Neural progenitor cell (in vitro differentiated cells): ENCODE measurements around the gene EPSTI1. TPM values are rescaled to one million over a fixed set of nuclear protein-coding genes. Genes with fewer than 3 reads are reported as not detected.

Source experiments
- DNase-seq: peaks from one replicate; pipeline ENCODE4 v3.0.0-alpha.2; 2016; ENCODE audit warnings: low spot score
- H2AFZ ChIP-seq: fragments of 200-600 bp; sonication (generic); replicated peaks from 2 replicates; pipeline ENCODE4 v1.6.1; 2016; ENCODE audit warnings: antibody characterized with exemption
- H3F3A ChIP-seq: fragments of 200-600 bp; sonication (generic); 2 replicates; pipeline ENCODE4 v1.6.1; 2016; ENCODE audit warnings: antibody characterized with exemption, low read depth
- H3K27ac ChIP-seq: fragments of 200-600 bp; sonication (generic); 2 replicates; pipeline ENCODE4 v1.5.1; 2016; ENCODE audit warnings: mild to moderate bottlenecking
- H3K27me3 ChIP-seq: fragments of 200-600 bp; sonication (generic); 2 replicates; pipeline ENCODE4 v1.6.1; 2016; ENCODE audit warnings: mild to moderate bottlenecking, moderate library complexity
- H3K36me3 ChIP-seq: fragments of 200-600 bp; sonication (generic); 2 replicates; pipeline ENCODE4 v1.5.1; 2016
- H3K4me1 ChIP-seq: fragments of 200-600 bp; sonication (generic); 2 replicates; pipeline ENCODE4 v1.6.1; 2016; ENCODE audit warnings: mixed run types
- H3K4me2 ChIP-seq: fragments of 200-600 bp; sonication (generic); 2 replicates; pipeline ENCODE4 v1.6.1; 2016
- H3K4me3 ChIP-seq: fragments of 200-600 bp; sonication (generic); 2 replicates; pipeline ENCODE4 v1.5.1; 2016
- H3K79me2 ChIP-seq: fragments of 200-600 bp; sonication (generic); 2 replicates; pipeline ENCODE4 v1.6.1; 2016; ENCODE audit warnings: low read depth
- H3K9ac ChIP-seq: fragments of 200-600 bp; sonication (generic); 2 replicates; pipeline ENCODE4 v1.6.1; 2016
- H3K9me3 ChIP-seq: fragments of 200-600 bp; sonication (generic); 2 replicates; pipeline ENCODE4 v1.5.1; 2016; ENCODE audit warnings: low read depth
- H4K20me1 ChIP-seq: fragments of 200-600 bp; sonication (generic); 2 replicates; pipeline ENCODE4 v1.6.1; 2016; ENCODE audit warnings: low read depth
- H3K27ac Mint-ChIP-seq: 3 replicates; pipeline ENCODE4 v1.8.0; 2021; ENCODE audit warnings: mixed read lengths
- H3K27me3 Mint-ChIP-seq: 2 replicates; pipeline ENCODE4 v1.8.0; 2022; ENCODE audit warnings: low read depth, mild to moderate bottlenecking, inconsistent platforms, moderate library complexity, mixed read lengths; ENCODE audit not compliant: insufficient read depth
- H3K36me3 Mint-ChIP-seq: 3 replicates; pipeline ENCODE4 v1.8.0; 2021; ENCODE audit warnings: mixed read lengths
- H3K4me1 Mint-ChIP-seq: 3 replicates; pipeline ENCODE4 v1.8.0; 2021; ENCODE audit warnings: mixed read lengths
- H3K4me3 Mint-ChIP-seq: 3 replicates; pipeline ENCODE4 v1.8.0; 2021; ENCODE audit warnings: mild to moderate bottlenecking, moderate library complexity, mixed read lengths
- H3K9me3 Mint-ChIP-seq: 3 replicates; pipeline ENCODE4 v1.8.0; 2020; ENCODE audit warnings: mixed read lengths
- CTCF ChIP-seq: fragments of 200-600 bp; sonication (generic); IDR thresholded peaks from 2 replicates; pipeline ENCODE4 v1.5.1; 2017; ENCODE audit warnings: antibody characterized with exemption, mild to moderate bottlenecking
- EZH2 ChIP-seq: fragments of 200-600 bp; sonication (generic); IDR thresholded peaks from 2 replicates; pipeline ENCODE4 v1.6.1; 2017; ENCODE audit warnings: antibody characterized with exemption, mild to moderate bottlenecking, moderate library complexity
- EZH2phosphoT487 ChIP-seq: fragments of 200-600 bp; sonication (generic); IDR thresholded peaks from 2 replicates; pipeline ENCODE4 v1.6.1; 2017; ENCODE audit warnings: antibody characterized with exemption
- total RNA-seq: library from RNA; depleted of rRNA; stranded (reverse); fragments of >200 nt; gene quantifications from 2 replicates; pipeline ENCODE4 v1.2.3, GENCODE V29; 2015; ENCODE audit warnings: low replicate concordance

EPSTI1 gene
- total RNA-seq, 1 donor from 2014 or later: 0.32 TPM

- TF ChIP-seq CTCF: no peak
- no peak for TF ChIP-seq EZH2phosphoT487
- no peak for TF ChIP-seq EZH2
- Histone ChIP-seq H3F3A (no peaks in the 10 kb centered on the region), H3K27me3 (no peaks in the 10 kb centered on the region), H4K20me1 (no peaks in the 10 kb centered on the region), H2AFZ (no peak overlapping the region), H3K9ac (no peak overlapping the region), H3K9me3 (no peaks in the 10 kb centered on the region), H3K4me3 (no peak overlapping the region), H3K79me2 (no peaks in the 10 kb centered on the region), H3K4me2 (no peak overlapping the region), H3K36me3 (no peaks in the 10 kb centered on the region), H3K4me1 (peaks cover 7% of the 10 kb centered on the region), H3K27ac (no peak overlapping the region)
- Mint-ChIP-seq H3K36me3 (peaks cover 8% of the 10 kb centered on the region), H3K9me3 (peaks cover 10% of the 10 kb centered on the region), H3K27me3 (peaks cover 2% of the 10 kb centered on the region), H3K4me1 (no peaks in the 10 kb centered on the region), H3K4me3 (no peak overlapping the region), H3K27ac (no peak overlapping the region)
- no peak for DNase-seq
Measured at GRCh38 chr13:43031881-43032280, 39.8 kb upstream of the EPSTI1 start.

- TF ChIP-seq EZH2: no peak
- TF ChIP-seq EZH2phosphoT487: no peak
- no peak for TF ChIP-seq CTCF
- no peak overlapping the region for H3K9ac ChIP-seq
- no peaks in the 10 kb centered on the region for H3K4me1 Mint-ChIP-seq
- H3K27me3 Mint-ChIP-seq: peaks cover 2% of the 10 kb centered on the region
- peaks cover 10% of the 10 kb centered on the region for H3K9me3 Mint-ChIP-seq
- H3K27ac Mint-ChIP-seq: no peak overlapping the region
- H3K4me3 Mint-ChIP-seq: no peak overlapping the region
- H3F3A ChIP-seq: no peaks in the 10 kb centered on the region
- H3K4me3 ChIP-seq: no peak overlapping the region
- no peak overlapping the region for H3K4me2 ChIP-seq
- no peaks in the 10 kb centered on the region for H3K79me2 ChIP-seq
- no peaks in the 10 kb centered on the region for H4K20me1 ChIP-seq
- no peaks in the 10 kb centered on the region for H3K36me3 ChIP-seq
- no peaks in the 10 kb centered on the region for H3K9me3 ChIP-seq
- peaks cover 7% of the 10 kb centered on the region for H3K4me1 ChIP-seq
- no peak overlapping the region for H3K27ac ChIP-seq
- H3K27me3 ChIP-seq: no peaks in the 10 kb centered on the region
- DNase-seq: no peak
- H2AFZ ChIP-seq: no peak overlapping the region
- peaks cover 8% of the 10 kb centered on the region for H3K36me3 Mint-ChIP-seq
Measured at GRCh38 chr13:43030548-43030947, 38.5 kb upstream of the EPSTI1 start.

GRCh38 chr13:43026262-43026661 lies 34.2 kb upstream of the EPSTI1 start:
- DNase-seq: no peak
- Mint-ChIP-seq H3K27me3 (peaks cover 13% of the 10 kb centered on the region), H3K9me3 (peaks cover 6% of the 10 kb centered on the region), H3K4me1 (peaks cover 7% of the 10 kb centered on the region), H3K4me3 (no peak overlapping the region), H3K36me3 (peaks cover 6% of the 10 kb centered on the region), H3K27ac (no peak overlapping the region)
- Histone ChIP-seq H3K9ac (no peak overlapping the region), H3K79me2 (no peaks in the 10 kb centered on the region), H3K4me3 (no peak overlapping the region), H2AFZ (no peak overlapping the region), H3K27me3 (no peaks in the 10 kb centered on the region), H3K9me3 (no peaks in the 10 kb centered on the region), H3K4me2 (no peak overlapping the region), H3F3A (no peaks in the 10 kb centered on the region), H3K4me1 (peaks cover 7% of the 10 kb centered on the region), H3K27ac (no peak overlapping the region), H3K36me3 (no peaks in the 10 kb centered on the region), H4K20me1 (no peaks in the 10 kb centered on the region)
- TF ChIP-seq EZH2phosphoT487: no peak
- no peak for TF ChIP-seq EZH2
- no peak for TF ChIP-seq CTCF
